CD4-positive, alpha-beta T cell treated with Interleukin-21 for 1 hour (primary cell): ENCODE data around the gene HAGH.

Experiments used
- DNase-seq: peaks from one replicate; pipeline ENCODE4 v3.0.0-alpha.2; 2020

The HAGH gene

DNA sequence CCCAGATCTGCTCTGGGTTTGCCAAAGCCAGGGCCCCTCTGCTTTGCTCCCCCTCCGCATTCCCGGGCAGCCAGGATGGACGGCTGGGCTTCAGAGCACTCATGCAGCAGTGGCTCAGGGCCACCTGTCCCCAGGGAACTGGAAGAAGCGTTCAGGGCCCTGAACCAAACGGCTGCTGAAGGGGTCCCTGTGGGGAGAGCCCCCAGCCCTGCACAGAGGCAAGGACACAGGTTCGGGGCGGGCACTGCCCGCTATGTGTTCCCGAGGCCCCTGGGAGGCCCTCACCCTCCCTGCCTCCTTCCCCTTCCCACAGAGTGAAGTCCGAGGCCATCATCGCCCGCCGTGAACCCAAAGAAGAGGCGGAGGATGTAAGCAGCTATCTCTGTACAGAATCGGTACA is 65.7 kb downstream of the HAGH start:
- no peak for DNase-seq

DNA sequence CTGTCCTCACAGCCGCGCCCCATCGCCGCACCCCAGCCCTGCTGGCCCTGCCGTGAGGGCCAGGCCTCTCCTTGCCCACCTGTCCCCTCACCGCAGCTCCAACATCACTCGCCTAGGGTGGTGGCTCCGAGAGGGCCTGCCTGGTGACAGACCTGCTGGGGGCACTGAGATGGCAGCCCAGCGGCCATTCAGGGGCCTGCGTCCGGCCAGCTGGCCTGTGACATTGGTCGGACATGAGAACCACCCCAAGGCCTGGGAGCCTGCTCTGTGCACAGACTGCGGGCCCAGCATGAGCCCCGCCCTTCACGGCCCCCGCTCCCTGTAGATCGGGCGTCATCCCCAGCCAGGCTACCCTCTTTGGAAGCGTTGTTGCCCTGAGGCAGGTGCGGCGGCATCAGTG is 67.1 kb downstream of the HAGH start:
- no peak for DNase-seq

DNA sequence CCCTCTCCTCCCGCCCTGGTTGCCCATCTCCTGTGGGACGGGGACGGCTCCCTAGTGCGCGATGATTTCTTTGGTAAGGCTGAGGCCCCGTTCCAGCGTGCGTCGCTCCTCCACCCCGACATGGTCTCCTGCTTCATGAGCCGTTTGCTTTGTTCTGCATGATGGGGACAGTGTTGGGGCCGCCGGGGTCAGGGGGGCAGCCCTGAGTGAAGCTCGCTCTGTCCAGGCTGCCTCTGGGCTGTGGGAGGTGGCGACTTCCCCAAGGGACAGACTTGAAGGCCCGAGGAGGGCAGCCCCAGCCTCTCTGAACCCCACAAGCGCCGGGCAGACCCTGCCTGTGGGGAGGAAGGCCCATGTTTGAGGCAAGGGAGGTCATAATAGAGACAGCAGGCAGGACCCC is 67.7 kb downstream of the HAGH start:
- DNase-seq, result no peak

DNA sequence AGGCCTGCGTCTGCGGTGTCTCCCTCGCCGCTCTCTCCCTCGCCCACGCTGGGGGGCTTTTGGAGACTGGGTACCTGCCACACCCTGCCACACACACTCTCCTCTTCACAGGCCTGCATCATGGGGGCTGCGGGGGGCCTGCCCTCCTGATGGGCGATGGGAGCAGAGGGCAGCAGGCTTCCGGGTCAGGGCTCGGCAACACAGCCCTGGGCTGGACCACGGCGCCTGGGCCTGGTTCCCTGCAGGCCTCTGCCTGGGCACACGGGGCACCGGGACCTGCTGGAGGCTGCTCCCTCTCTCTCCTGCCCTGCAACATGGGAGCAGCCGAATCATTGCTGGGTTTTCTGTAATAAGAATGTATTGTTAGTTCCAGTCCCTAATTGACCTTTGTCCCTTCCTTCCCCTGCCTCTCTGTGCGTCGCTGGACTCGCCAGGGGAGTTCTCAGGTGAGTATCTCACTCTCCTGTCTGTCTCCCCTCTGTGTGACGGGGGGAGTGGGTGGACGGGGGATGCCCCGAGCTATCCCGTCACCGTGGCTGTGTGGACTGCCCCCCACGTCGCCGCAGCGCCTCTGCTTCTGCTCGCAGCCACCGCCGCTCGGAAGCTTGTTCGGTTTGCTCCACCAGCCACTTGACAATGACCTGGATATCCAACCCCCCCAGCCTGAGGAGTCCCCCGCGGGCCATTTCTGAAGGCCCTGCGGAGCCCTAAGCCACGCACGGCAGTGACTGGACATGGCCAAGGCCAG is 68.7 kb downstream of the HAGH start:
- DNase-seq, result no peak
